Panc1 (cell line): ENCODE results near the gene CHMP4A.

Experiments used
- CTCF ChIP-seq: fragments of 450-650 bp; IDR thresholded peaks from 2 replicates; pipeline ENCODE4 v1.5.1; 2017; ENCODE audit warnings: mild to moderate bottlenecking
- POLR2AphosphoS5 ChIP-seq: IDR thresholded peaks from 2 replicates; pipeline ENCODE4 v1.6.1; 2012; ENCODE audit warnings: mild to moderate bottlenecking, low read depth, low read length, moderate library complexity
- REST ChIP-seq, 2 experiments: IDR thresholded peaks; 2 replicates each; pipeline ENCODE4 v1.6.1; 2011 to 2012; ENCODE audit warnings: low read depth in 2 of 2, control low read depth in 1 of 2, low read length in 1 of 2, mild to moderate bottlenecking in 1 of 2, moderate library complexity in 1 of 2; ENCODE audit not compliant: insufficient read depth in 1 of 2
- SIN3A ChIP-seq: IDR thresholded peaks from 2 replicates; pipeline ENCODE4 v1.6.1; 2012; ENCODE audit warnings: low read depth, mild to moderate bottlenecking, low read length, moderate library complexity, borderline replicate concordance; ENCODE audit not compliant: insufficient read depth
- TCF7L2 ChIP-seq: IDR thresholded peaks from 2 replicates; pipeline ENCODE4 v1.6.1; 2011; ENCODE audit warnings: mild to moderate bottlenecking, low read depth, low read length, inconsistent platforms

GRCh38 chr14:24258548-24259265, 45.4 kb upstream of the CHMP4A start:
- TF ChIP-seq CTCF (no peak), REST (IDR thresholded peaks at IDR 0.05; ENCODE audit: insufficient read depth in 1 of 2, low read depth in 2 of 2, low read length in 1 of 2) (no peak), SIN3A (no peak), POLR2AphosphoS5 (no peak), TCF7L2 (no peak)
